GM18508 (cell line): ENCODE results near the gene TRIM65.

Experiments
- ATAC-seq: cut with Tn5 transposase; IDR thresholded peaks from one replicate; pipeline ENCODE4 v1.9.1; 2021; ENCODE audit warnings: moderate number of reproducible peaks; ENCODE audit not compliant: insufficient read depth, unreplicated experiment

The TRIM65 gene

DNA sequence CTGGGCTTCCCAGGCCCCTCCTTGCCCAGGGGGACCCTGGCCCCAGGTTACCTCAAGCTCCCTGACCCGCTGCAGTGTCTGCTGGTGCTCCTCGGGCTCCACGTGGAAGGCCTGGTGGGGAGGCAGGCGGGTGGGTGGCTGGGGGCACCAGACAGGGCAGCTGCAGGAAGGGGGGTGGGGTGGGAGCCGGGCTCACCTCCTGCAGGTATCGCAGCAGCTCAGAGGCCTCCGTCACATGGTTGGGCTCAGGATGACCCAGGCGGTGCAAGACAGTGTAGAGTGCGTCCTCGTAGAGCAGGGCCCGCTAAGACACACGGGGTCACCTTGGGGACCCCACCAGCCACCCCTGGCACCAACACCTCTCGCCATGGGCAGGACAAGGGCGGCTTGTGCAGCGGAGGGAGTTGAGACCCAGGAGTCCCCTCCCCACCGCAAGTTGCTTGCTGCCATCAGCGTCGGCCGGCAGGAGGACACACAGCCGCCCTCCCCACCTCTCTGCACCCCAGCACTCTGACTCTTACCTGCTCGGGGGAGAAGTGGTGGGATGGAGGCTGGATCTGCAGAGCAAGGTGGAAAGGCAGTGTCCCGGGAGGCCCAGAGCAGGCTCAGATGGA lies 53.7 kb downstream of the TRIM65 start:
- no peak for ATAC-seq

DNA sequence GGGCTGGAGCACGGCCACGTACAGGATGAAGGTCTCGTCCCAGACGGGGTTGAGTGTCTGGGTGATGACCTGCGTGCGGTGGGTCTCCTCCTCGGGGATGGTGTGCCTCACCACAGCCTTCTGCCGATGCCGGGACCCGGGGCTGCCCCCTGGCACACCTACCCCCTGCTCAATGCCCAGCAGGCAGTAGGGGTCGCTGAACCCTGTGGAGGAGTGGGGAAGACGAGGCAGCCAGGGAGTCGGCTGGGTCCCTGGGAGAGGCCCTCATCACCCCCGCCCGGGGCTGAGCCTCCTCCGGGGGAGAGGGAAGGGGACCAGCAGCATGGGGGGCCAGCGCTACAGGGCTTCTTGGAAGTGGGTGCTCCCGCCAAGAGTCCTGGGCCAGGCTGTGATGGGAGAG lies 54.3 kb downstream of the TRIM65 start:
- ATAC-seq = no peak

DNA sequence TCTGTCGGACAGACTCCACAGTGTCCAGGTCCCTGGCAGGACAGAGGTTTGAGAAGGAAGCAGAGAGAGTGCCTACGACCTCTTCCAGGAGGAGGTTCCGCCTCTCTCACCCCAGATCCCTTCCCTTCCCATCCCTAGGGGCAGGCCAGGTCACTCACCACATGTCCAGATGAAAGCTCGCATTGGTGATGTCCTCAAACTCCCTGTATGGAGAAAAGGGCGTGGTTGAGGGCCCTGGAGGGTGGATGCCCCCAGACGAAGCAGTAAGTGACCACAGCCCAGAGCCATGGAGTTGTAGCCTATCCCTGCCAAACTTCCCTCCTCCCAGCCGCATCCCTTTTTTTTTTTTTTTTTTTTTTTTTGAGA lies 56.0 kb downstream of the TRIM65 start:
- no peak for ATAC-seq

DNA sequence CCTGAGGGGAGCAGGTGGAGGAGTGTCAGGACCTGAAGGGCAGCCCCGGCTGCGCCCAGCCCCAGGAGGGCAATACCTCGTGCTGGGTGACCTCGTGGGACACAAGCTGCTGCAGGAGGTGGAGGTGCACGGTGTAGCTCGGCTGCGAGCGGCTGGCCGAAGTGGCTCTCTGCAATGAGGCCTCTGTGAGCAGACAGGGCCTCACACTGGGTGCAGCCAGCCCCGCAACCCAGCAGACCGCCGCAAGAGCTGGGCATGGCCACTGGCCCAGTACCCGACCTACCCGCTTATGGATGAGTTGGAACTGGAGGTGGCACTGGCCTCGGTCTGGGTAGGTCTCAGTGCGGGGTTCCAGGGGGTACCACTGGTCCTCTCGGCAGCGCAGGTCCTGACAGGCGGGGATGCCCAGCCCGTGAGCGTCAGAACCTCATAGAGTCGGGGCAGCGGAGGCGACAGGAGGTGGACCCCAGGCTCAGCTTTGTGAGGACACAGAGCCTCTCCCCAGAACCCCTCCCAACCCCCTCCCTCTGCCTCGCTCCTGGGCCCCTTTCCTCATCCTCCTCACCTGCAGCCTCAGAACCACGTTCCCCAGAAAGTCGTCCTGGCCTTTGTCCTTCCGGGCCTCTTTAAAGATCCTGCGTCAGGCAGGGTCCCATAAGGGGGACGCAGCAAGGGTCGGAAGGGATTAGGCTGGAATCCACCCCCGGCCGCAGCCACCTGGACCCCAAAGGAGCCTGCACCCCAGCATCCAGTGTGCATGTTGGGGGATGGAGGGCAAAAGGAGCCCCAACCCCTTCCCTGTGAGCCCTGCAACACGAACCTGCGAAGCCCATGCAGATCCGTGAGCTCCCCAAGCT lies 56.6 kb downstream of the TRIM65 start:
- ATAC-seq = no peak
